ENCODE results near the gene SCGB1C2.

SCGB1C2 gene

GRCh38 chr17:155576-155975, 18.2 kb downstream of the SCGB1C2 start:
- H3K27me3 Mint-ChIP-seq (ENCODE audit: low read depth), result no peaks in the 10 kb centered on the region
- H3K36me3 Mint-ChIP-seq (ENCODE audit: low read depth), result peaks cover 8% of the 10 kb centered on the region
- H3K4me1 Mint-ChIP-seq, result peaks cover 5% of the 10 kb centered on the region
- H3K27ac Mint-ChIP-seq, result no peak overlapping the region
- H3K4me3 Mint-ChIP-seq, result no peak overlapping the region
- no peaks in the 10 kb centered on the region for H3K9me3 Mint-ChIP-seq
- no peak for TF ChIP-seq CTCF (IDR thresholded peaks at IDR 0.05; ENCODE audit: unreplicated experiment in 3 of 3)

GRCh38 chr17:156094-156621, 18.8 kb downstream of the SCGB1C2 start:
- Mint-ChIP-seq H3K4me1 (peaks cover 5% of the 10 kb centered on the region), H3K36me3 (ENCODE audit: low read depth) (peaks cover 8% of the 10 kb centered on the region), H3K27me3 (ENCODE audit: low read depth) (peaks cover 5% of the 10 kb centered on the region), H3K4me3 (no peak overlapping the region), H3K9me3 (no peaks in the 10 kb centered on the region), H3K27ac (no peak overlapping the region)
- TF ChIP-seq CTCF (IDR thresholded peaks at IDR 0.05; ENCODE audit: unreplicated experiment in 3 of 3), result no peak

- Mint-ChIP-seq H3K27me3 (ENCODE audit: low read depth) (peaks cover 5% of the 10 kb centered on the region), H3K36me3 (ENCODE audit: low read depth) (peaks cover 8% of the 10 kb centered on the region), H3K27ac (no peak overlapping the region), H3K9me3 (no peaks in the 10 kb centered on the region), H3K4me3 (no peak overlapping the region), H3K4me1 (peaks cover 5% of the 10 kb centered on the region)
- no peak for TF ChIP-seq CTCF (IDR thresholded peaks at IDR 0.05; ENCODE audit: unreplicated experiment in 3 of 3)
Observed at GRCh38 chr17:156946-157345, 19.6 kb downstream of the SCGB1C2 start.

- Mint-ChIP-seq H3K27me3 (ENCODE audit: low read depth) (peaks cover 9% of the 10 kb centered on the region), H3K4me1 (peaks cover 5% of the 10 kb centered on the region), H3K27ac (no peak overlapping the region), H3K9me3 (no peaks in the 10 kb centered on the region), H3K36me3 (ENCODE audit: low read depth) (peaks cover 8% of the 10 kb centered on the region), H3K4me3 (no peak overlapping the region)
- no peak for TF ChIP-seq CTCF (IDR thresholded peaks at IDR 0.05; ENCODE audit: unreplicated experiment in 3 of 3)
Observed at GRCh38 chr17:157901-158300, 20.5 kb downstream of the SCGB1C2 start.

GRCh38 chr17:158379-158778, 21.0 kb downstream of the SCGB1C2 start:
- no peak for TF ChIP-seq CTCF (IDR thresholded peaks at IDR 0.05; ENCODE audit: unreplicated experiment in 3 of 3)
- H3K9me3 Mint-ChIP-seq, result no peaks in the 10 kb centered on the region
- no peak overlapping the region for H3K4me3 Mint-ChIP-seq

GRCh38 chr17:159609-160008, 22.2 kb downstream of the SCGB1C2 start:
- H3K27ac Mint-ChIP-seq, result no peak overlapping the region
- peaks cover 4% of the 10 kb centered on the region for H3K36me3 Mint-ChIP-seq (ENCODE audit: low read depth)
- TF ChIP-seq CTCF (IDR thresholded peaks at IDR 0.05; ENCODE audit: unreplicated experiment in 3 of 3), result no peak
- no peak overlapping the region for H3K4me3 Mint-ChIP-seq
- H3K4me1 Mint-ChIP-seq, result peaks cover 4% of the 10 kb centered on the region
- H3K9me3 Mint-ChIP-seq, result no peaks in the 10 kb centered on the region
- peaks cover 9% of the 10 kb centered on the region for H3K27me3 Mint-ChIP-seq (ENCODE audit: low read depth)

More at GRCh38 chr17:158379-158778, 21.0 kb downstream of the SCGB1C2 start:
- peaks cover 5% of the 10 kb centered on the region for H3K4me1 Mint-ChIP-seq
- H3K36me3 Mint-ChIP-seq (ENCODE audit: low read depth), result peaks cover 8% of the 10 kb centered on the region
- H3K27ac Mint-ChIP-seq, result no peak overlapping the region
- H3K27me3 Mint-ChIP-seq (ENCODE audit: low read depth), result peaks cover 9% of the 10 kb centered on the region
